GM23338 (cell line): ENCODE measurements around the gene MTA1.

Source experiments
- CREB1 ChIP-seq: fragments of 250-450 bp; sonication (Bioruptor Pico); IDR thresholded peaks from 2 replicates; pipeline ENCODE4 v1.5.0; 2020; ENCODE audit warnings: low read depth, mild to moderate bottlenecking, moderate library complexity
- CTCF ChIP-seq, 2 experiments: fragments of 200-600 bp in 1 of 2; sonication (generic) in 1 of 2; conservative IDR thresholded peaks; 2 replicates each; pipeline versions ENCODE4 v1.5.1 to v1.6.1; 2016 to 2017; ENCODE audit warnings: antibody characterized with exemption in 2 of 2, low read depth in 2 of 2, mild to moderate bottlenecking in 2 of 2, moderate library complexity in 1 of 2
- ETS1 ChIP-seq: IDR thresholded peaks from 2 replicates; pipeline ENCODE4 v1.6.1; 2016; ENCODE audit warnings: antibody characterized with exemption
- EZH2 ChIP-seq: fragments of 200-600 bp; sonication (generic); IDR thresholded peaks from one replicate; pipeline ENCODE4 v1.8.0; 2017; ENCODE audit warnings: antibody characterized with exemption, mild to moderate bottlenecking, low read depth; ENCODE audit not compliant: unreplicated experiment
- EZH2phosphoT487 ChIP-seq: fragments of 200-600 bp; sonication (generic); IDR thresholded peaks from one replicate; pipeline ENCODE4 v1.8.1; 2018; ENCODE audit warnings: antibody characterized with exemption; ENCODE audit not compliant: unreplicated experiment
- JUNB ChIP-seq: IDR thresholded peaks from one replicate; pipeline ENCODE4 v1.6.1; 2016; ENCODE audit warnings: antibody characterized with exemption; ENCODE audit not compliant: unreplicated experiment
- NANOG ChIP-seq: IDR thresholded peaks from 2 replicates; pipeline ENCODE4 v1.6.1; 2016; ENCODE audit warnings: antibody characterized with exemption, borderline replicate concordance
- POLR2AphosphoS5 ChIP-seq: IDR thresholded peaks from 2 replicates; pipeline ENCODE4 v1.6.1; 2016; ENCODE audit warnings: antibody characterized with exemption, low read depth
- REST ChIP-seq: IDR thresholded peaks from one replicate; pipeline ENCODE4 v1.6.1; 2018; ENCODE audit warnings: antibody characterized with exemption; ENCODE audit not compliant: unreplicated experiment
- STAT1 ChIP-seq: IDR thresholded peaks from one replicate; pipeline ENCODE4 v1.6.1; 2016; ENCODE audit warnings: antibody characterized with exemption; ENCODE audit not compliant: unreplicated experiment
- ZNF114 ChIP-seq: fragments of 250-450 bp; sonication (Bioruptor Pico); IDR thresholded peaks from 2 replicates; pipeline ENCODE4 v1.5.0; 2020; ENCODE audit warnings: mild to moderate bottlenecking, moderate library complexity
- ZNF331 ChIP-seq: fragments of 250-450 bp; sonication (Bioruptor Pico); IDR thresholded peaks from 2 replicates; pipeline ENCODE4 v1.5.0; 2020; ENCODE audit warnings: low read depth, mild to moderate bottlenecking, moderate library complexity
- ZNF462 ChIP-seq: fragments of 250-450 bp; sonication (Bioruptor Pico); IDR thresholded peaks from 2 replicates; pipeline ENCODE4 v1.5.0; 2020; ENCODE audit warnings: mild to moderate bottlenecking, moderate library complexity

GRCh38 chr14:105390849-105391500 lies 28.7 kb upstream of the MTA1 start:
- TF ChIP-seq POLR2AphosphoS5 (no peak), CTCF (conservative IDR thresholded peaks at IDR 0.05; ENCODE audit: low read depth in 2 of 2) (no peak), EZH2 (no peak), NANOG (no peak), JUNB (no peak), ETS1 (no peak), EZH2phosphoT487 (no peak), REST (no peak), ZNF462 (CRISPR knock-in tag) (no peak), STAT1 (no peak), ZNF114 (CRISPR knock-in tag) (no peak), ZNF331 (CRISPR knock-in tag) (no peak), CREB1 (no peak)
